Smooth muscle cell (in vitro differentiated cells): Measurements from ENCODE around the gene EIF4E2. TPM values are rescaled to one million over a fixed set of nuclear protein-coding genes. Genes with fewer than 3 reads are reported as not detected.

Source experiments
- DNase-seq: peaks from one replicate; lab custom pipeline; 2025; ENCODE audit not compliant: unreplicated experiment; lab: John Stamatoyannopoulos, UW
- H2AFZ ChIP-seq: fragments of 200-600 bp; sonication (generic); 2 replicates; pipeline ENCODE4 v1.6.0; 2016; ENCODE audit warnings: antibody characterized with exemption, low read depth, mild to moderate bottlenecking
- H3F3A ChIP-seq: fragments of 200-600 bp; sonication (generic); 2 replicates; pipeline ENCODE4 v1.6.0; 2017; ENCODE audit warnings: antibody characterized with exemption, low read depth
- H3K27ac ChIP-seq: fragments of 200-600 bp; sonication (generic); 2 replicates; pipeline ENCODE4 v1.5.1; 2016; ENCODE audit warnings: low read depth, mild to moderate bottlenecking
- H3K27me3 ChIP-seq: fragments of 200-600 bp; sonication (generic); 2 replicates; pipeline ENCODE4 v1.6.1; 2016; ENCODE audit warnings: low read depth, mild to moderate bottlenecking
- H3K36me3 ChIP-seq: fragments of 200-600 bp; sonication (generic); 2 replicates; pipeline ENCODE4 v1.5.1; 2016; ENCODE audit warnings: low read depth
- H3K4me1 ChIP-seq: fragments of 200-600 bp; sonication (generic); 2 replicates; pipeline ENCODE4 v1.5.1; 2016; ENCODE audit warnings: low read depth
- H3K4me2 ChIP-seq: fragments of 200-600 bp; sonication (generic); 2 replicates; pipeline ENCODE4 v1.6.0; 2016; ENCODE audit warnings: mild to moderate bottlenecking
- H3K4me3 ChIP-seq: fragments of 200-600 bp; sonication (generic); 2 replicates; pipeline ENCODE4 v1.5.1; 2016; ENCODE audit warnings: mild to moderate bottlenecking
- H3K79me2 ChIP-seq: fragments of 200-600 bp; sonication (generic); 2 replicates; pipeline ENCODE4 v1.6.0; 2016; ENCODE audit warnings: low read depth, mild to moderate bottlenecking
- H3K9ac ChIP-seq: fragments of 200-600 bp; sonication (generic); 2 replicates; pipeline ENCODE4 v1.6.0; 2016; ENCODE audit warnings: low read depth
- H3K9me3 ChIP-seq: fragments of 200-600 bp; sonication (generic); replicated peaks from 2 replicates; pipeline ENCODE4 v1.5.1; 2016; ENCODE audit warnings: low read depth
- H4K20me1 ChIP-seq: fragments of 200-600 bp; sonication (generic); 2 replicates; pipeline ENCODE4 v1.6.0; 2016; ENCODE audit warnings: low read depth
- CTCF ChIP-seq: fragments of 200-600 bp; sonication (generic); IDR thresholded peaks from 2 replicates; pipeline ENCODE4 v1.5.1; 2017; ENCODE audit warnings: borderline replicate concordance, mild to moderate bottlenecking, antibody characterized with exemption; ENCODE audit not compliant: insufficient read depth, poor library complexity, severe bottlenecking
- WGBS: methylation state at CpG from one replicate; pipeline ENCODE4 v1.1.7; 2016; ENCODE audit warnings: low lambda C conversion rate; 5-methylcytosine and 5-hydroxymethylcytosine counted together
- polyA plus RNA-seq: library from polyadenylated mRNA; unstranded; fragments of >200 nt; fragmentation: Nextera tagmentation; extraction: Ambion mirVana; gene quantifications from 2 replicates; pipeline ENCODE4 v1.2.1, GENCODE V29; 2016
- total RNA-seq: library from RNA; depleted of rRNA; stranded (reverse); fragments of >200 nt; gene quantifications from 2 replicates; pipeline ENCODE4 v1.2.3, GENCODE V29; 2014

EIF4E2 gene
- total and polyA plus RNA-seq, 2 experiments from 2014 or later, result 83.1 to 189 TPM

GRCh38 chr2:232537499-232537898, 13.0 kb upstream of the EIF4E2 start:
- no peaks in the 10 kb centered on the region for H3K27me3 ChIP-seq
- no peaks in the 10 kb centered on the region for H3F3A ChIP-seq
- no peak for DNase-seq
- H3K4me2 ChIP-seq, result no peak overlapping the region
- H3K27ac ChIP-seq, result no peak overlapping the region
- H3K4me3 ChIP-seq, result no peak overlapping the region
- no peak overlapping the region for H2AFZ ChIP-seq
- H3K9me3 ChIP-seq, result no peaks in the 10 kb centered on the region
- no peaks in the 10 kb centered on the region for H3K36me3 ChIP-seq
- 98% methylated on average over 4 of the region's 4 CpGs for WGBS
- no peaks in the 10 kb centered on the region for H3K79me2 ChIP-seq
- H4K20me1 ChIP-seq, result no peaks in the 10 kb centered on the region
- H3K9ac ChIP-seq, result no peak overlapping the region
- TF ChIP-seq CTCF, result no peak
- peaks cover 6% of the 10 kb centered on the region for H3K4me1 ChIP-seq

- 100% methylated on average over 1 of the region's 4 CpGs for WGBS
- no peak overlapping the region for H3K4me2 ChIP-seq
- H2AFZ ChIP-seq, result no peak overlapping the region
- peaks cover 6% of the 10 kb centered on the region for H3K4me1 ChIP-seq
- no peak overlapping the region for H3K4me3 ChIP-seq
- no peaks in the 10 kb centered on the region for H3F3A ChIP-seq
- H3K9ac ChIP-seq, result no peak overlapping the region
- DNase-seq, result no peak
- TF ChIP-seq CTCF, result no peak
- H3K79me2 ChIP-seq, result no peaks in the 10 kb centered on the region
- no peaks in the 10 kb centered on the region for H4K20me1 ChIP-seq
- no peaks in the 10 kb centered on the region for H3K36me3 ChIP-seq
- H3K9me3 ChIP-seq, result no peaks in the 10 kb centered on the region
- no peak overlapping the region for H3K27ac ChIP-seq
- H3K27me3 ChIP-seq, result no peaks in the 10 kb centered on the region
Observed at GRCh38 chr2:232538671-232539070, 11.8 kb upstream of the EIF4E2 start.

GRCh38 chr2:232539298-232540231, 10.9 kb upstream of the EIF4E2 start, which contains the start of gene CHRNG:
Gene CHRNG (plus strand): TSS chr2:232539692. CDS start chr2:232539748, 56 bp downstream.
- 83% methylated on average over 23 of the region's 23 CpGs for WGBS
- peaks cover 6% of the 10 kb centered on the region for H3K4me1 ChIP-seq
- H2AFZ ChIP-seq, result no peak within 1 kb of the TSS
- H3K79me2 ChIP-seq, result no peaks in the 10 kb centered on the region
- peak within 1 kb of the TSS; percentile 6 for H3K4me2 ChIP-seq
- H3F3A ChIP-seq, result no peaks in the 10 kb centered on the region
- no peaks in the 10 kb centered on the region for H3K27me3 ChIP-seq
- DNase-seq, result no peak
- no peaks in the 10 kb centered on the region for H3K9me3 ChIP-seq
- no peak within 1 kb of the TSS for H3K27ac ChIP-seq
- TF ChIP-seq CTCF, result no peak
- H3K9ac ChIP-seq, result no peak within 1 kb of the TSS
- H3K36me3 ChIP-seq, result no peaks in the 10 kb centered on the region
- H4K20me1 ChIP-seq, result no peaks in the 10 kb centered on the region
- H3K4me3 ChIP-seq, result no peak within 1 kb of the TSS
